ENCODE results near the gene TRIL. TPM values are rescaled to one million over a fixed set of nuclear protein-coding genes. Genes with fewer than 3 reads are reported as not detected.
A peak's percentile ranks its signal among the peaks of the same experiment; 100 is the strongest.

Gene TRIL
- total and polyA plus RNA-seq, 8 donors = 0.92 to 26.1 (median 1.3) TPM; not detected in 1

GRCh38 chr7:28986765-28987110 lies 28.6 kb upstream of the TRIL start:
- H3K4me3 ChIP-seq = no peak overlapping the region
- H3K4me1 ChIP-seq = peaks cover 6 to 44% (median 36%) of the 10 kb centered on the region in 4 donors
- no peaks in the 10 kb centered on the region for H3K27me3 ChIP-seq
- peak in 1 of 2 donors; percentile 62 for DNase-seq
- H3K36me3 ChIP-seq = no peaks in the 10 kb centered on the region
- H3K27ac ChIP-seq = peak overlapping the region; percentile 9 to 86 (median 60)
- intact Hi-C loops (cut with DNase I; ENCODE audit: low total_unique reads) = no loop called here
- no peaks in the 10 kb centered on the region for H3K9me3 ChIP-seq
- TF ChIP-seq POLR2AphosphoS5 (IDR thresholded peaks at IDR 0.05) (peak; percentile 42 to 73 (median 65)), EP300 (IDR thresholded peaks at IDR 0.05) (no peak)
- 10 to 18% (median 16%) methylated on average over 2 of the region's 2 CpGs for WGBS, 5 donors

DNA sequence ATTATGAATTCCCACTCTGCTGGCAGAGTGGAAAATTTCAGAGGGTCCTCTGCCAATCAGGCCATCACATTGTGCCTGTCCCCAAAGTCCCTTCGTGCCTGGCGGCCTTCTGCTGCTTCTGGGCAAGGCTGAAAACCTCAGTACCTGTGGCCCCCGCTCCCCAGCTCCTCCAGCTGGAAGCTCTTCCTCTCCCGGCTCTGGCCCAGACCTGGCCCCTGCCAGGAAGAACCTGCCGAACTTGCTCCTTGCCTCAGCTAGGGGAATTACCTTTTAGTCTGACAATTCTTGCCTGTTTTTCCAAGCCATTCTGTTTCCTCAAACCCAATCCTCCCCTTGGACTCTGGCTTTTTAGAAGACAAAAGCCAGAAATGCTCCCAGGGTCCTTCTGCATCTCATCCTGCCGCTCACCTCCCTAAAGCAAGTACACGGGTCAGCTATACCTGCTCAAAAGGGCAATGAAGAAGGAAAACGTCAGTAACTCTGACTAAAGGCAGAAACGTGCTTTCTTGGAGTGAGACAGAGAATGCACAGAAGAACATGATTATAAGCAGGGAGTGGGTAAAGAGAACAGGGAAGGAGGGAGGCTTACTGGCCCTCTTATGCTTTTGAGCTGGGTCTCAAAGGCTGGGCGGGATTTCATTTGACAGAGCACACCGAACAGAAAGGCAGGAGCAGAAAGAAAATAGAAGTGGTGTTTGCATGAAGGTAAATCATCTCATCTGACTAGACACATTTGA lies 28.1 kb upstream of the TRIL start:
- peak; percentile 41 to 77 for DNase-seq
- 28 to 49% (median 46%) methylated on average over 11 of the region's 11 CpGs for WGBS, 5 donors
- TF ChIP-seq, protein P1, sequence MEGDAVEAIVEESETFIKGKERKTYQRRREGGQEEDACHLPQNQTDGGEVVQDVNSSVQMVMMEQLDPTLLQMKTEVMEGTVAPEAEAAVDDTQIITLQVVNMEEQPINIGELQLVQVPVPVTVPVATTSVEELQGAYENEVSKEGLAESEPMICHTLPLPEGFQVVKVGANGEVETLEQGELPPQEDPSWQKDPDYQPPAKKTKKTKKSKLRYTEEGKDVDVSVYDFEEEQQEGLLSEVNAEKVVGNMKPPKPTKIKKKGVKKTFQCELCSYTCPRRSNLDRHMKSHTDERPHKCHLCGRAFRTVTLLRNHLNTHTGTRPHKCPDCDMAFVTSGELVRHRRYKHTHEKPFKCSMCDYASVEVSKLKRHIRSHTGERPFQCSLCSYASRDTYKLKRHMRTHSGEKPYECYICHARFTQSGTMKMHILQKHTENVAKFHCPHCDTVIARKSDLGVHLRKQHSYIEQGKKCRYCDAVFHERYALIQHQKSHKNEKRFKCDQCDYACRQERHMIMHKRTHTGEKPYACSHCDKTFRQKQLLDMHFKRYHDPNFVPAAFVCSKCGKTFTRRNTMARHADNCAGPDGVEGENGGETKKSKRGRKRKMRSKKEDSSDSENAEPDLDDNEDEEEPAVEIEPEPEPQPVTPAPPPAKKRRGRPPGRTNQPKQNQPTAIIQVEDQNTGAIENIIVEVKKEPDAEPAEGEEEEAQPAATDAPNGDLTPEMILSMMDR (IDR thresholded peaks at IDR 0.05) = peak in 1 of 7 experiments; percentile 8
- TF ChIP-seq EP300 (IDR thresholded peaks at IDR 0.05) = no peak

GRCh38 chr7:28984631-28985030 lies 26.5 kb upstream of the TRIL start:
- no peak overlapping the region for H3K4me3 ChIP-seq
- intact Hi-C loops (cut with DNase I; ENCODE audit: low total_unique reads) = no loop called here
- peak; percentile 44 to 65 for DNase-seq
- TF ChIP-seq EP300 (IDR thresholded peaks at IDR 0.05) (no peak), POLR2AphosphoS5 (IDR thresholded peaks at IDR 0.05) (peak in 1 of 3 donors; percentile 29)
- peak overlapping the region in 2 of 5 donors; percentile 28 to 49 for H3K27ac ChIP-seq
- peaks cover 6 to 53% (median 43%) of the 10 kb centered on the region in 4 donors for H3K4me1 ChIP-seq
- no peaks in the 10 kb centered on the region for H3K36me3 ChIP-seq
- 51 to 65% (median 59%) methylated on average over 3 to 4 of the region's 4 CpGs for WGBS, 5 donors
- no peaks in the 10 kb centered on the region for H3K9me3 ChIP-seq
- no peaks in the 10 kb centered on the region for H3K27me3 ChIP-seq

More for the DNA sequence above, 28.1 kb upstream of the TRIL start:
- H3K36me3 ChIP-seq = no peaks in the 10 kb centered on the region
- H3K4me3 ChIP-seq = no peak overlapping the region
- H3K27me3 ChIP-seq = no peaks in the 10 kb centered on the region
- peak overlapping the region; percentile 9 to 86 (median 60) for H3K27ac ChIP-seq
- H3K4me1 ChIP-seq = peaks cover 6 to 47% (median 38%) of the 10 kb centered on the region in 4 donors
- H3K9me3 ChIP-seq = no peaks in the 10 kb centered on the region
- intact Hi-C loops (cut with DNase I; ENCODE audit: low total_unique reads) = no loop called here

DNA sequence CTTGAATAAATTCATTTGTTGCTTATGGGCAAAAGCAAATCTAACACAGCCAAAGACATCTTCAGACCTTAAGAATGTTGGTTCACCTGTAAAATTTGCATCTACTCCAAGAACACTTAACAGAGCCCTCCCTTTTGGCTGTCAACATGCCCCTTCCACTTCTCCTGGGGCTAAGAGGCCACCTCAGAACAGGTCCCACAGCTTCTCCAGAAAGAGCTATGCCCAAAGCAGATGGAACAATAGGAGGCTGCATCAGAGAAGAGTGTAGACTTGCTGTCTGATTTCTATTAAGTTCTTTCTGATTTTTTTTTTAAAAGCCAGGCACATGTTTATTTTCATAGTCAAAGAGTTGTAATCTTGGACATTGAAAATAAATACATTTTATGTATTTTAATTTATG lies 26.1 kb upstream of the TRIL start:
- Histone ChIP-seq H3K27me3 (no peaks in the 10 kb centered on the region), H3K4me3 (no peak overlapping the region), H3K36me3 (no peaks in the 10 kb centered on the region), H3K27ac (peak overlapping the region in 1 of 5 donors; percentile 28), H3K4me1 (peaks cover 6 to 53% (median 43%) of the 10 kb centered on the region in 4 donors), H3K9me3 (no peaks in the 10 kb centered on the region)
- no peak for DNase-seq
- intact Hi-C loops (cut with DNase I; ENCODE audit: low total_unique reads) = no loop called here
- TF ChIP-seq, protein P1 (IDR thresholded peaks at IDR 0.05) = no peak
- TF ChIP-seq POLR2AphosphoS5 (IDR thresholded peaks at IDR 0.05) (no peak), EP300 (IDR thresholded peaks at IDR 0.05) (no peak), POLR2A (IDR thresholded peaks at IDR 0.05) (no peak)

GRCh38 chr7:28983396-28984190 lies 25.5 kb upstream of the TRIL start:
- intact Hi-C loops (cut with DNase I; ENCODE audit: low total_unique reads) = no loop called here
- H3K27ac ChIP-seq = no peak overlapping the region
- 76 to 94% (median 90%) methylated on average over 4 of the region's 4 CpGs for WGBS, 5 donors

More at GRCh38 chr7:28983396-28984190, 25.5 kb upstream of the TRIL start:
- TF ChIP-seq POLR2AphosphoS5 (IDR thresholded peaks at IDR 0.05) = no peak
- TF ChIP-seq, protein P1 (IDR thresholded peaks at IDR 0.05) = no peak
- TF ChIP-seq EP300 (IDR thresholded peaks at IDR 0.05) = no peak
- TF ChIP-seq POLR2A (IDR thresholded peaks at IDR 0.05) = no peak
- H3K4me1 ChIP-seq = peaks cover 6 to 53% (median 43%) of the 10 kb centered on the region in 4 donors
- no peaks in the 10 kb centered on the region for H3K9me3 ChIP-seq
- no peaks in the 10 kb centered on the region for H3K36me3 ChIP-seq
- DNase-seq = no peak
- H3K4me3 ChIP-seq = no peak overlapping the region
- H3K27me3 ChIP-seq = no peaks in the 10 kb centered on the region

All from stomach (tissue), 9 donors.